Nephron progenitor cell (in vitro differentiated cells): ENCODE results near the gene CDC42SE2.

Experiments used
- DNase-seq: peaks from one replicate; pipeline ENCODE4 v3.0.0; 2021
- H3K27ac Mint-ChIP-seq: 2 replicates; pipeline ENCODE4 v1.8.0; 2021; ENCODE audit warnings: mild to moderate bottlenecking, moderate library complexity, mixed read lengths
- H3K27me3 Mint-ChIP-seq: 2 replicates; pipeline ENCODE4 v1.8.0; 2021; ENCODE audit warnings: mild to moderate bottlenecking, low read depth, mixed read lengths; ENCODE audit not compliant: poor library complexity
- H3K36me3 Mint-ChIP-seq: 2 replicates; pipeline ENCODE4 v1.8.0; 2021; ENCODE audit warnings: low read depth, mixed read lengths
- H3K4me1 Mint-ChIP-seq: 2 replicates; pipeline ENCODE4 v1.8.0; 2021; ENCODE audit warnings: mixed read lengths
- H3K4me3 Mint-ChIP-seq: 2 replicates; pipeline ENCODE4 v1.8.0; 2021; ENCODE audit warnings: mild to moderate bottlenecking, moderate library complexity, mixed read lengths
- H3K9me3 Mint-ChIP-seq: 2 replicates; pipeline ENCODE4 v1.8.0; 2021; ENCODE audit warnings: mild to moderate bottlenecking, moderate library complexity, mixed read lengths
- CTCF ChIP-seq: fragments of 200-600 bp; sonication (generic); IDR thresholded peaks from 2 replicates; pipeline ENCODE4 v1.5.0; 2021; ENCODE audit warnings: antibody characterized with exemption

Gene CDC42SE2

GRCh38 chr5:131263648-131264450, at the start of gene CDC42SE2:
CDC42SE2 (plus strand) TSS chr5:131264053; CDS start chr5:131359494, 95,441 bp downstream.
- Mint-ChIP-seq H3K4me1 (peaks cover 23% of the 10 kb centered on the region), H3K4me3 (peak within 1 kb of the TSS; percentile 99), H3K27me3 (no peaks in the 10 kb centered on the region), H3K9me3 (peaks cover 6% of the 10 kb centered on the region), H3K27ac (peak within 1 kb of the TSS; percentile 99), H3K36me3 (peaks cover 17% of the 10 kb centered on the region)
- DNase-seq: peak; percentile 93
- no peak for TF ChIP-seq CTCF

GRCh38 chr5:131214609-131215227, 49.1 kb upstream of the CDC42SE2 start:
- no peak for DNase-seq
- Mint-ChIP-seq H3K9me3 (no peaks in the 10 kb centered on the region), H3K27ac (no peak overlapping the region), H3K4me1 (peaks cover 25% of the 10 kb centered on the region), H3K4me3 (no peak overlapping the region), H3K36me3 (no peaks in the 10 kb centered on the region), H3K27me3 (peaks cover 7% of the 10 kb centered on the region)
- TF ChIP-seq CTCF: no peak

- Mint-ChIP-seq H3K4me1 (peaks cover 12% of the 10 kb centered on the region), H3K4me3 (no peak overlapping the region), H3K36me3 (no peaks in the 10 kb centered on the region), H3K27ac (no peak overlapping the region), H3K27me3 (peaks cover 7% of the 10 kb centered on the region), H3K9me3 (no peaks in the 10 kb centered on the region)
- TF ChIP-seq CTCF: no peak
- no peak for DNase-seq
Measured at GRCh38 chr5:131217791-131218190, 46.1 kb upstream of the CDC42SE2 start.

- Mint-ChIP-seq H3K27ac (no peak overlapping the region), H3K9me3 (no peaks in the 10 kb centered on the region), H3K36me3 (no peaks in the 10 kb centered on the region), H3K27me3 (peaks cover 7% of the 10 kb centered on the region), H3K4me1 (peaks cover 12% of the 10 kb centered on the region), H3K4me3 (no peak overlapping the region)
- no peak for DNase-seq
- no peak for TF ChIP-seq CTCF
Measured at GRCh38 chr5:131218392-131218791, 45.5 kb upstream of the CDC42SE2 start.

GRCh38 chr5:131220566-131220965, 43.3 kb upstream of the CDC42SE2 start:
- Mint-ChIP-seq H3K27ac (no peak overlapping the region), H3K27me3 (peaks cover 7% of the 10 kb centered on the region), H3K9me3 (no peaks in the 10 kb centered on the region), H3K36me3 (no peaks in the 10 kb centered on the region), H3K4me1 (no peaks in the 10 kb centered on the region), H3K4me3 (no peak overlapping the region)
- DNase-seq: no peak
- no peak for TF ChIP-seq CTCF
